ENCODE results near the gene ZFAND3. TPM values are rescaled to one million over a fixed set of nuclear protein-coding genes. Genes with fewer than 3 reads are reported as not detected.

ZFAND3 gene
- total and polyA plus RNA-seq, 2 of the 4 experiments (the other 2 are of a cell fraction), result 10.9 to 26.7 TPM

DNA sequence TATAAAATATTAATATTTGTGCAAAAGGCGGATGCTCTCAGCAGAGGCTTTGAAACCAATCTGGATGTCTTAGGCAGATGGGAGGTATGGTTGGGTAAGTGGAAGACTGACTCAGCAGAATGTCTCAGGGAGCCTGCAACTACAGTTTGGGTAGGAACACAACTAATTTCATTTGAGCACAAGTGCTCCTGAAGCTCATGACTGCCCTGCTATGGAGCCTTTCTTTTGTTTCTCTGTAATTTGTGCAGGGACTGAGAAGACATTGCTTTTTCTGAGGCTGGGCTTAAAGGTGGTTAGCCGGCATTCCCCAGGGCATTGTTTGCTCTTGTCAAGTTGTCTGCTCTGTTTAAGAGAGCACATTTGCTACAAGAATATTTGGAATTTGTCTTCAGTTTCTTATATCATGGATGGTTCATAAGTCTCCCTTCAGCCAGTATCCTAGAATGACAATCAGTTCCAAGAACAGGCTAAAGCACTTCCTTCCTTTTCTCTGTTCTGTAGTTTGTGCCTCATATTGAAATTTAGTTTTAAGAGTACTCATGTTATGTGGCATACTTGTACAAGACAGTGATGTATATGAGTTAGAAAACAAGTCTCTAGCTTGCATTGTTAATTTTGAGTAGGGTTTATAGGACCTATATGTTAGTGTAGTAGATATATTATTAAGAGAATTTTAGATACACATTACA lies 208.3 kb downstream of the ZFAND3 start:
- H2AK9ac ChIP-seq (replicated peaks; ENCODE audit: low read depth, low read length, poor library complexity), result no peak overlapping the region
- no peak overlapping the region for H3K23ac ChIP-seq (ENCODE audit: low read depth, low read length)
- no peak overlapping the region for H3K9ac ChIP-seq (ENCODE audit: low read depth, low read length)
- H3K36me3 ChIP-seq (ENCODE audit: control insufficient read depth, insufficient read depth, low read length), result no peaks in the 10 kb centered on the region
- TF ChIP-seq, protein P1, sequence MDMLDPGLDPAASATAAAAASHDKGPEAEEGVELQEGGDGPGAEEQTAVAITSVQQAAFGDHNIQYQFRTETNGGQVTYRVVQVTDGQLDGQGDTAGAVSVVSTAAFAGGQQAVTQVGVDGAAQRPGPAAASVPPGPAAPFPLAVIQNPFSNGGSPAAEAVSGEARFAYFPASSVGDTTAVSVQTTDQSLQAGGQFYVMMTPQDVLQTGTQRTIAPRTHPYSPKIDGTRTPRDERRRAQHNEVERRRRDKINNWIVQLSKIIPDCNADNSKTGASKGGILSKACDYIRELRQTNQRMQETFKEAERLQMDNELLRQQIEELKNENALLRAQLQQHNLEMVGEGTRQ (IDR thresholded peaks at IDR 0.05; ENCODE audit: low read depth, low read length), result no peak
- TF ChIP-seq RFX5 (IDR thresholded peaks at IDR 0.05; ENCODE audit: low read depth, low read length) (no peak), NFE2L2 (IDR thresholded peaks at IDR 0.05; ENCODE audit: low read depth, low read length) (no peak), MAFK (IDR thresholded peaks at IDR 0.05; ENCODE audit: low read depth, low read length) (peak; percentile 73)
- no peak overlapping the region for H2BK15ac ChIP-seq (ENCODE audit: low read depth, low read length)
- H3K9me3 ChIP-seq (ENCODE audit: control insufficient read depth, insufficient read depth, low read length), result no peaks in the 10 kb centered on the region
- CTCF ChIA-PET, result no interaction called here
- intact Hi-C loops (cut with micrococcal nuclease), result no loop called here
- POLR2A ChIA-PET (ENCODE audit: unreplicated experiment), result no interaction called here
- H3K27me3 ChIP-seq (ENCODE audit: control insufficient read depth, insufficient read depth, low read length), result no peaks in the 10 kb centered on the region
- DNase-seq, result no peak
- no TSS peak for BruUV-seq (replicated peaks)
- no peak overlapping the region for H4K5ac ChIP-seq (ENCODE audit: low read depth, low read length)
- WGBS, 2 experiments (ENCODE audit: extremely low coverage in 2 of 2, insufficient read length in 1 of 2), result 100% methylated on average over 1 of the region's 2 CpGs; no CpG with 5 or more reads in 1 of the 2 experiments
- peaks cover 30 to 68% of the 10 kb centered on the region in 2 experiments for H3K79me1 ChIP-seq (ENCODE audit: low read depth in 1 of 2, low read length in 2 of 2)
- H2AK5ac ChIP-seq (ENCODE audit: low read depth, low read length), result no peak overlapping the region
- peaks cover 2% of the 10 kb centered on the region; the same call in 1 of the 2 replicates for H3K4me1 ChIP-seq (ENCODE audit: control insufficient read depth, insufficient read depth, low read length)
- in situ Hi-C loops (cut with MboI; ENCODE audit: low sequenced_read_pairs), result no loop called here
- peak; percentile 28 for ATAC-seq (ENCODE audit: low read depth)
- no peak overlapping the region for H3K4ac ChIP-seq (ENCODE audit: low read depth, low read length)
- peaks cover 46% of the 10 kb centered on the region for H4K20me1 ChIP-seq (ENCODE audit: insufficient read depth, low read length)
- dilution Hi-C loops (cut with HindIII; ENCODE audit: low sequenced_read_pairs, unreplicated experiment), result no loop called here
- no peak overlapping the region for H3K4me3 ChIP-seq (ENCODE audit: insufficient read depth, low read depth, low read length)
- H3K4me2 ChIP-seq (ENCODE audit: low read depth, low read length), result no peak overlapping the region
- no peak overlapping the region for H2BK5ac ChIP-seq (ENCODE audit: low read depth, low read length, poor library complexity, severe bottlenecking)
- no peak overlapping the region for H2BK120ac ChIP-seq (ENCODE audit: low read depth, low read length)
- H3K27ac ChIP-seq (ENCODE audit: insufficient read depth, low read length), result no peak overlapping the region
- H3K9me1 ChIP-seq (ENCODE audit: insufficient read depth, low read length), result no peaks in the 10 kb centered on the region
- H4K91ac ChIP-seq (ENCODE audit: insufficient read depth, low read depth, low read length), result no peak overlapping the region
- no peak overlapping the region for H3K56ac ChIP-seq (ENCODE audit: extremely low read depth, insufficient read depth, low read length)
- no peak overlapping the region for H4K8ac ChIP-seq (ENCODE audit: low read depth in 2 of 2, low read length in 2 of 2)
- H3K14ac ChIP-seq (replicated peaks; ENCODE audit: low read depth, low read length), result no peak overlapping the region
- H3K18ac ChIP-seq (ENCODE audit: low read depth, low read length), result no peak overlapping the region
- no peak overlapping the region for H2BK20ac ChIP-seq (ENCODE audit: low read depth, low read length)
- H2AFZ ChIP-seq (replicated peaks; ENCODE audit: low read length, poor library complexity), result no peak overlapping the region

Measured in IMR-90 (cell line).